Activated CD4-positive, alpha-beta T cell treated with anti-CD3 and anti-CD28 coated beads, Interleukin-2, Interleukin-4, amounts not matched to agents 100 ng/mL and 50 ng/mL, durations not matched to agents 16 hours and 8 hours (primary cell): ENCODE measurements around the gene SCAPER.
A peak's percentile ranks its signal among the peaks of the same experiment; 100 is the strongest.
"Not testable (repeated sequence)": the region's sequence is repeated elsewhere in the genome, so short reads cannot be mapped to it uniquely, and the experiment has no call there.

ENCODE experiments used
- DNase-seq: peaks from one replicate; pipeline ENCODE4 v3.0.0-alpha.2; 2020; ENCODE audit warnings: low spot score

The SCAPER gene

GRCh38 chr15:76576523-76577279 is 328.4 kb downstream of the SCAPER start:
- peak; percentile 30 for DNase-seq

GRCh38 chr15:76575679-76576078 is 329.5 kb downstream of the SCAPER start:
- DNase-seq: no peak

DNA sequence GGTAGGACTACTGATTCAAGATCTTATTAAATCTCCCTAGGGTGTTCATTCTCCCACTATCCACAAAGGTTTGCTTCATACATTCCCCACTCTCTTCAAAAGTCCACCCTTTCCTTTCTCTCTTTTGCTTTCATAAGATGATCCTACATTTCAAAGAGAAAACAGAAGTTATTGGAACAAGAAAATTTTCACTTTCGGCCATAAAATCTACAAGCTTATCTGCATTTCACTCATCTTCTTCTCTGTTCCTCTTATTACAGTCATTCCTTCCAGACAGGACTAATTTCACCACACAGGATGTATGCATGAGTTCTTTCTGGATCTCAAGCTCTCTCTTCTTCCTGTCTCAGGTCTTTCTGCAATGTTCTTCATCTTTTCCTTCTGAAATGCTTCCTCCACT is 329.9 kb downstream of the SCAPER start:
- peak; percentile 65 for DNase-seq

DNA sequence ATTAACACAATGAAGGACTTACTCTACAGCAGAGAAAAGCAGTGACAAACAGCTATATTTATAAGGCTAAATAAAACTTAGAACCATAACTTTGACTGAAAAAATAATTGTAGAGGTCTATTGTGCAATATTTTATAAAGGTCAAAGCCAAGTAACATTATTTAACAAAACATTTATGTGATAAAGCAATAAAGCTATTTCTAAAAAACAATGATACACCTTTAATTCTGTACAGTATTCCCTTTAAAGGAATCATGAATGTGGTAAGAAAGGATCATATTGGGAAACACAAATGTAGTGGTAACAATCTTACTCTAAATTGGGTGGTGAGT is 332.2 kb downstream of the SCAPER start:
- DNase-seq: no peak

DNA sequence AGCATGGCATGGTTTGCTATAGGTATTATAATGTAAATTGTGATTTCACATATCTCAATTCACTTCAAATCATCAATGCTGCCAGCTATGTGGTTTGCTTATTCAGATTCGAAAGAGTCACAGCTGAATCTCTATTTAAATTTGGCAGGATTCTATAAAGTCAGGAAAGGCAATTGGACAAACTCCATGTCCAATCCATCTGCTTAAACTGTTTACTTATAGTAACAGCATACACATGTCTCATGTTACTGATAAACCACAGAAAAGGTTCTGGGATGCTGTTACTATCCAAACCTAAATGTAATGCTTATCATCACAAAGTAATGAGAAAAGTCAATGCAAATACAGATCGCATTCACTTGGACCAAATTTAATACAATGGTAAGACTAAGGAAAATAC is 338.9 kb downstream of the SCAPER start:
- DNase-seq: no peak

DNA sequence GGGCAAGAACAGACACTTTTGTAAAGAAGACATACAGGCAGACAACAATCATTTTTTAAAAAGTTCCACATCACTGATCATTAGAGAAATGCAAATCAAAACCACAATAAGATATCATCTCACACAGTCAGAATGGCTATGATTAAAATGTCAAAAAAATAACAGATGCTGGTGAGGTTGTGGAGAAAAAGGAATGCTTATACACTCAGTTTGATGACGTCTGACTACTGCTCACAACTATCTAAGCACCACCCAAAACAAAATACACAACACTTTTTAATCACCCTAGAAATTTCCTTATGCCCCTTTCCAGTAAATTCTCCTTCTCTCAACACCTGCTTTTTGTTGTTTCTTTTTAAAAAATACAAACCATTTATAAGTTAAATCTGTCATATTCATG is 339.8 kb downstream of the SCAPER start:
- no peak for DNase-seq

DNA sequence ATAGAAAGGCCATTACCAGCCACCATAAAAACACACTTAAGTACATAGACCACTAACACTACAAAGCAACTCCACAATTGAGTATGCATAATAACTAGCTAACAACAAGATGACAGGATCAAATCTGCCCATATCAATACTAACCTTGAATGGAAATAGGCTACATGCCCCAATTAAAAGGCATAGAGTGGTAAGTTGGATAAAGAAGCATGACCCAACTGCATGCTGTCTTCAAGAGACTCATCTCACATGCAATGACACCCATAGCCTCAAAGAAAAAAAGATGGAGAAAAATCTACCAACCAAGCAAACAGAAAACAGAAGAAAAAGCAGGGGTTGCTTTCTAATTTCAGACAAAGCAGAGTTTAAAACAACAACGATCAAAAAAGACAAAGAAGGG is 349.9 kb downstream of the SCAPER start:
- no peak for DNase-seq

DNA sequence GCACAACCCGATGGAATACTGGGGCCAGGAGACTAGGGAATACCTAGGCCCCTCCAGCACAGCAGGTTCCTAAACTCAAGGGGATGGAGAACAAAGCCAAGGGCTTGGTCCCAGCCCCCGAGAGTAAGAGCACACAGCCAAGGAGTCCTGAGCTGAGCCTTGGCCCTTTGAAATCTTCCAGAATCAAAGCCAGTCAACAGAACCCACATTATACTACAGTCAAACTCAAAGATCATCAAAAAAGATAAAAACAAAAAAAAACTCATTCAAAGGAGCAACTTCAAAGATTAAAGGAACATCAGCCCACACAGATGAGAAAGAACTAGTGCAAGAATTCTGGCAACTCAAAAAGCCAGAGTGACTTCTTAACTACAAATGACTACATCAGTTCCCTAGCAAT is 351.6 kb downstream of the SCAPER start:
- DNase-seq: no peak

- DNase-seq: no peak
Observed at GRCh38 chr15:76553102-76553501, 352.0 kb downstream of the SCAPER start.

- no peak for DNase-seq
Observed at GRCh38 chr15:76546805-76547204, 358.3 kb downstream of the SCAPER start.

DNA sequence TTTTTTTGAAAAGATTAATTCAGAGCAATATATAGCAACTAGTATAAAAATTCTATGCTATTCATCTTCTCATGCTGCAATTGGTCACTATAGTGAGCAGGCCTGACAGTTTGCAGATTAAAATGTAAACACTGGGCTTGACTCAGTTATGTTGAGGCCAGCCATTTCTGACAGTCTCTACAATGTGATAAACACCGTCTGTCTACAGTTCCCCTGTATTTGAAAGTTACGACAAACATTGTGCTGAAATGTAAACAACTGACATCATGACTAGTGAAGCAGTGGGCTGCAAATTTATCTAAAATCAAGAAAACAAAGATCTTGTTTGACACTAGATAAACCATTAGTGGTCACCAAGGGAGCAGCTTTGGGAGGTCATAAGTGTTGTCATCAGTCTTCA is 371.1 kb downstream of the SCAPER start:
- no peak for DNase-seq

DNA sequence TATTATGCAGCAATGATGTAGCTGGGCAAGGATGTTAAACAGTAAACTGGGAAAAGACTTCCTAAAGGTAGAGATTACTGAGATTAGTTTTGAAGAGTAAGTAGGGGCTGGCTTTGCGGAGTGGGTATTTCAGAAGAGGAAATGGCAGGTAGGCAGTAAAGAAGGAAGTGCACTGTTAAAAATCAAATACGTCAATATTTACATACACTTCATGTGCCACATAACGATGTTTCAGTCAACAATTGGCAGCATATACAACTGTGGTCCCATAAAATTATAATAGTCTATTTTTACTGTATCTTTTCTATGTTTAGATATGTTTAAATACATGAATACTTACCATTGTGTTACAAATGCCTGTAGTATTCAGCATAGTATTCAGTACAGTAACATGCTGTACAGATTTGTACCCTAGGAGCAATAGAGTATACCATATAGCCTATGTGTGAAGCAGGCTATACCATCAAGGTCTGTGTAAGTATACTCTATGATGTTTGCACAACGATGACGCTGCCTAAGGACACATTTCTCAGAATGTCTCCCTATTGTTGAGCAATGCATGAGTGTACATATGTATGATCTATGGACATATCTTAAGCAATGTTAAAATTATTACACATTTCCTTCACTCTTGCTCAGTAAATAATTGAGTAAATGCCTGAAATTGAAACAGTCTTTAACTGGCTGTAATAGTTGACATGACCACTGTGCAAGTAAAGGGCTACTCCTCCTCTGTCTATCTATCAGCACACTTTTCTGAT is 371.9 kb downstream of the SCAPER start:
- DNase-seq: no peak

DNA sequence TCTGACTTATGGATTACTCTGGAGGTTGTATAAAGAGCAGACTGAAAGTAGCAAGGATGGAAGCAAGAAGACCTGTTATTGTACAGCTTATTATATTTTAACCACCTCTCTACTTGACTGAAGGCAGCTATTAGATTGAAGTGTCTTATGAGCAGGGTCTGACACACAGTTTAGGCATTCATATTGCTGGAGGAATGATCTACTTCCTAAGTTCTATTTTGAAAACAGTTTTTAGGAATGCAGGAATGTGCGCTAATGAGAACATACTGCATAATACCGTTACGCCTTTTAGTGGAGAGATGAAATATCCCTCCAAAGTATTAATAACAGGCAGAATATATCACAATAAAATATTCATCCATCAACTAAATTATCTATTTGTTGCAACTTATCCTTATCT is 375.2 kb downstream of the SCAPER start:
- no peak for DNase-seq

DNA sequence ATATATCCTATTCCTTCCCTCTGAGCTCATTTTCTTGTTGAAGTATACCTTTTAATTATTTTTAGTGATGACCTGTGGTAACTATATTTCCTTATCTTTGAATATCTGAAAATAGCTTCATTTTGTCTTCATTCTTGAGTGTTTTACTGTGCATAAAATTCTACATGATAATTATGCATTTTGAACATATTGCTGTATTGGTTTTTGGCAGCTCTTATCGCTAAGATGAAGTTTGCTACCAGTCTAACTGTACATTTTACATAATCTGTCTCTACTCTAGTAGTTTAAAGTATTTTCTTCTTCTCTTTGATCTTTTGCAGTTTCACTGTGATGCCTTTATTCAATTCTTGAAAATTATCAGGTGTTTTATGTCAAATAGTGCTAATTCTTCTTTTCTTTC is 379.0 kb downstream of the SCAPER start:
- no peak for DNase-seq

GRCh38 chr15:76517910-76518309 is 387.2 kb downstream of the SCAPER start:
- DNase-seq: no peak

- no peak for DNase-seq
Observed at GRCh38 chr15:76514282-76514681, 390.9 kb downstream of the SCAPER start.

GRCh38 chr15:76512971-76513370 is 392.2 kb downstream of the SCAPER start:
- no peak for DNase-seq

GRCh38 chr15:76510663-76511062 is 394.5 kb downstream of the SCAPER start:
- not testable (repeated sequence) for DNase-seq

GRCh38 chr15:76503804-76504203 is 401.3 kb downstream of the SCAPER start:
- DNase-seq: no peak

DNA sequence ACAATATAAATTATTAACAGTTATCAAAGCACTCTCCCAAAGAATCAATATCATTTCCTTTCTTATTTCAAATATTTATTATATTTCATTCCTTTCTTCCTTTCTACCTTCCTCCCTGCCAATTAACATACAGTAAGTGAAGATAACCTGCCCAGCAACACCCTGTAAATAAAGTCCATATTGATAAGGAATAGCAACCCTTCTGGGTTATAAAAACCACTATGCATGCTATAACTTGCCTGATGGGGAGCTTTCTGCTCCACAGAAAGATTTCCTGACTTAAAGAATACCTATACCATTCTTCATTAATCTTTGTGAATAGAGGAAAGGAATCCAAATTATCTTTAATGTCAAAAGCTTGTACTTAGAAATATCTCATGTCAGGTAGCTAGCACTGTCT is 402.0 kb downstream of the SCAPER start:
- no peak for DNase-seq

GRCh38 chr15:76502678-76503077 is 402.5 kb downstream of the SCAPER start:
- no peak for DNase-seq

GRCh38 chr15:76502185-76502584 is 403.0 kb downstream of the SCAPER start:
- DNase-seq: not testable (repeated sequence)

- DNase-seq: no peak
Observed at GRCh38 chr15:76501726-76502125, 403.4 kb downstream of the SCAPER start.

DNA sequence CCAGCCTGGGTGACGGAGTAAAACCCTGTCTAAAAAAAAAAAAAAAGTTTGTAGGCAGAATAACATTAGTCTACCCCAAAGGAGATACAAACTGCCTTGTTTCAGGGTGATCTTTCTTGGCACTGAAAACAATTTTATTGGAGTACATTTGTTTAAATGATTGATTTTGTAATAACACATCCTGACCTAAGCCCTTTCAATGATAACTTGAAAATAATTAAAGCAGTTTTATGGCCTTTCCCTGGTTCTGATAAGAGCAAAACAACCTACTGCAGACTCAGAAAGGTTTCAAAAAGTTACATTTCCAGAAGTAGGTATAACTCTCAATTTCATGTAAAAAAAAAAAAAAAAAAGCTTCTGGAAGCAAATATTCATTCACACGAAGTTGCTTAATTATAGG is 404.1 kb downstream of the SCAPER start:
- DNase-seq: no peak
